Activated T-cell treated with anti-CD3 and anti-CD28 coated beads for 1 hour (primary cell): Measurements from ENCODE around the gene ACTC1.

Experiments used
- DNase-seq: peaks from one replicate; pipeline ENCODE4 v3.0.0-alpha.2; 2020; ENCODE audit warnings: low read depth

The ACTC1 gene

GRCh38 chr15:34757262-34757661, 38.1 kb downstream of the ACTC1 start:
- DNase-seq: no peak

DNA sequence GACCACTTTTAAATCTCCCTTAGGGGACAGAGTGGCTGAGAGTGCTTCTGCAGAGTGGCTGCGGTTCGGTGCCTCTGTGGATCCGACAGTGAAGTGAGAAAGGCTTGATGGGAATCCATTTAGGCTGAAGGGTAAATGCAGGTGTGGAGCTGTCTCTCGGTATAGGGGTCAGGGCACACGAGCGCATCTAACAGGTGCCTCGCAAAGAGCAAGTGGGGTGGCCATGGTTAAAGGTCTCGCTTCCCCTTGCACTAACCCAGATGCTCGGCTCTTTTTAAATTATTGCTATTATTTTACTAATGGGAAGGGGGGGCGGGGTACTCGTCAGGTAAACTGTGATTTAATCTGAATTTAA, 40.0 kb downstream of the ACTC1 start:
- no peak for DNase-seq

DNA sequence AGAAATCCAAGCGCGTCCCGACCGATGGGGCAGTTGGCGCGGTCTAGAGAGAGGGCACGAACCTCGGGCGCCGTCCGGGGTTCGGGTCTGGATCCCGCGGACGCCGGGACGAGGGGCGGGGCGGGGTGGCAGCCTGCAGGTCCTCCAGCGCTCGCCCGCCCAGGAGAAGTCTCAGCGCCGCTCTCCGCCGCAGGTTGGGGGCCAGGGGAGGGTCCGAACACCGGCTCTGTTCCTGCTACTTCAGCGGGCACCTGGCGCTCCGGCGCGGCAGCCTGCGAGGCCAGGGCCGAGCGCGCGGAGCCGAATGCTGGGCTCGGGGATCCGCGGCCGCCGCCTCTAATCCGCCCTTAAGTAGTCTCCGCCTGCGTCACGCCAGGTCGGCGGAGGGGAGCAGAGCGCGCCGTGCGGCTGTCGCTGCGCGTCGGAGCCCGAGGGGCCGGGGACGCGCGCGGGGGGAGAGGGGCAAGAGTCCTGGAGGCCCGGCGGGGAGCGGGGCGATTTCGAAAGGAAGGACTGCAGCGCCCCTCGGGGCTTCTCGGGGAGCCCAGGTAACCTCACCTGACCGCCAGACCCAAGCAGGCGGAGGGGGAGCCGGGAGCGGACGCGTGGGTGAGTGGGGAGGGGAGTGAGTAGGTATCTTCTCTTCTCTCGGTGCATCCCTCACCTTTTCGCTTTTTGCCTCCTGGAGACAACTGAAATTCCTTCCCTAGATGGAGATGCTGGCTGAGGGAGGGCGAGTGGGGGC, 40.5 kb downstream of the ACTC1 start, which contains the start of gene GJD2:
Gene GJD2, minus strand, starts transcription at position 325 of the 745 bp plus-strand sequence. CDS start 510 bp downstream, outside the sequence.
- DNase-seq: no peak

- no peak for DNase-seq
These were observed 41.2 kb downstream of the ACTC1 start for GRCh38 chr15:34754171-34754601.

DNA sequence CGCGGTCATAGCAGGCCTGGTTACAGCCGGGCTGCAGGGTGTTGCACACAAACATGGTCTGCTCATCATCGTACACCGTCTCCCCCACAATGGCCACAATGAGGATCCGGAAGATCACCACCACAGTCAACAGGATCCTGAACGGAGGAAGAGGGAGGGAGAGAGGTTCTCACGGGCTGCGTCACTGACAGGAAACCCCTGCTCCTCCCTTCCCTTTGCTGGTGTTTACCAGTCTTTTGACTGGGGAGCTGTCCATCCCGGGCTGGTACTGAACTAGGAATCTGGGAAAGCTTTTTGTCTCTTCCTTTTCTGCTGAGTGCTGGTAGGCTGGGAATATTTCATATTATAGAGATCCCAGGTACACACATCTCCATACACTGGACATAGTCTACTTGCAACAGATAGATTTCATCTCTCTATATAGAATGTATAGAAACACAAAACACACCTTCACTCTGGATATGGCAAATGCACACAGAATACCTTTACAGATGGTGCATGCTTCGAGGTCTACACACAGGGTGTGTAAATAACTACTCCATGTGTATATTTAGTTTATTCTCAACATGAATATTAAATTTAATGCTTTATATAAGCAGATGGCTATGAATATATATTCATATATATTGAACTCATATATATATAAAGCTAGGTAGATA, 42.0 kb downstream of the ACTC1 start:
- no peak for DNase-seq

GRCh38 chr15:34749691-34750090, 45.7 kb downstream of the ACTC1 start:
- no peak for DNase-seq
